HCT116 (cell line): ENCODE measurements around the gene GPR31. TPM values are rescaled to one million over a fixed set of nuclear protein-coding genes. Genes with fewer than 3 reads are reported as not detected.

Experiments
- ATAC-seq: fragments of 200-7000 bp; cut with Tn5 transposase; 2 replicates; pipeline ENCODE4 v1.9.1; 2020; ENCODE audit warnings: mild to moderate bottlenecking, moderate library complexity
- BruUV-seq: library from RNA; stranded (reverse); fragments of 400-500 nt; replicated peaks from 2 replicates; lab custom pipeline; 2021; lab: Mats Ljungman, UMichigan
- CTCF ChIA-PET: fragments of 300-600 bp; sonication (Branson Sonifier 250); formaldehyde crosslinking; loops from one replicate; lab custom pipeline; 2021; ENCODE audit warnings: antibody characterized with exemption; lab: Charles Lee
- POLR2A ChIA-PET: fragments of 300-600, 350-600 bp; sonication (Branson Sonifier 250); formaldehyde crosslinking; loops from one replicate; lab custom pipeline; 2021; ENCODE audit warnings: antibody characterized with exemption; lab: Charles Lee
- RAD21 ChIA-PET, 2 experiments: fragments of 300-600 bp; sonication (Branson Sonifier 250); formaldehyde crosslinking; loops; one replicate each; lab custom pipeline; 2023; ENCODE audit warnings: low total read pairs in 2 of 2; ENCODE audit not compliant: uncharacterized antibody in 2 of 2, unreplicated experiment in 2 of 2, low non-redundant PET in 1 of 2; lab: Charles Lee
- DNase-seq: peaks from one replicate; pipeline ENCODE4 v3.0.0-alpha.2; 2010; ENCODE audit warnings: low read depth, low spot score
- H2AFZ ChIP-seq: fragments of 200-600 bp; shearing (Covaris generic), sonication (generic); 2 replicates; pipeline ENCODE4 v1.6.1; 2017; ENCODE audit warnings: low read depth, mixed run types, mixed read lengths, antibody characterized with exemption, low read length; ENCODE audit not compliant: poor library complexity, severe bottlenecking
- H3K27ac ChIP-seq: 2 replicates; pipeline ENCODE4 v1.5.1; 2012; ENCODE audit warnings: low read depth, low read length
- H3K27me3 ChIP-seq: fragments of 200-600 bp; sonication (generic); 2 replicates; pipeline ENCODE4 v1.6.1; 2016; ENCODE audit warnings: mixed run types, low read length, mixed read lengths; ENCODE audit not compliant: insufficient read depth
- H3K36me3 ChIP-seq, 2 experiments: fragments of 200-500 bp in 1 of 2; fragments of 200-600 bp in 1 of 2; sonication (Bioruptor generic) in 1 of 2; sonication (generic) in 1 of 2; 2 replicates each; pipeline versions ENCODE4 v1.5.1 to v1.6.1; 2014 to 2016; ENCODE audit warnings: low read length in 2 of 2, inconsistent platforms in 1 of 2, mixed read lengths in 1 of 2, mixed run types in 1 of 2; ENCODE audit not compliant: insufficient read depth in 2 of 2, control insufficient read depth in 1 of 2
- H3K4me1 ChIP-seq, 2 experiments: fragments of 200-600 bp in 1 of 2; sonication (generic) in 1 of 2; 2 replicates each; pipeline versions ENCODE4 v1.5.1 to v1.6.1; 2012 to 2017; ENCODE audit warnings: low read length in 2 of 2, inconsistent platforms in 1 of 2, mild to moderate bottlenecking in 1 of 2, mixed read lengths in 1 of 2, mixed run types in 1 of 2, moderate library complexity in 1 of 2; ENCODE audit not compliant: insufficient read depth in 2 of 2, control insufficient read depth in 1 of 2
- H3K4me2 ChIP-seq: fragments of 200-600 bp; sonication (generic); 2 replicates; pipeline ENCODE4 v1.6.1; 2017; ENCODE audit warnings: mixed run types, low read length, mixed read lengths
- H3K4me3 ChIP-seq, 2 experiments: fragments of 200-600 bp in 1 of 2; sonication (generic) in 1 of 2; replicated peaks in 1 of 2; 2 replicates each; pipeline ENCODE4 v1.5.1; 2011 to 2016; ENCODE audit warnings: low read length in 2 of 2, control low read depth in 1 of 2, low read depth in 1 of 2, mild to moderate bottlenecking in 1 of 2, mixed read lengths in 1 of 2, mixed run types in 1 of 2
- H3K79me2 ChIP-seq: fragments of 200-600 bp; sonication (generic); 2 replicates; pipeline ENCODE4 v1.6.1; 2017; ENCODE audit warnings: mild to moderate bottlenecking, mixed run types, low read length, moderate library complexity, mixed read lengths; ENCODE audit not compliant: insufficient read depth
- H3K9ac ChIP-seq: fragments of 200-600 bp; sonication (generic); 2 replicates; pipeline ENCODE4 v1.6.1; 2016; ENCODE audit warnings: low read length, mixed read lengths
- H3K9me2 ChIP-seq: fragments of 200-600 bp; sonication (generic), shearing (Covaris generic); 2 replicates; pipeline ENCODE4 v1.6.1; 2017; ENCODE audit warnings: mixed run types, mild to moderate bottlenecking, moderate library complexity; ENCODE audit not compliant: insufficient read depth
- H3K9me3 ChIP-seq, 2 experiments: fragments of 200-500 bp in 1 of 2; fragments of 200-600 bp in 1 of 2; sonication (Bioruptor generic) in 1 of 2; sonication (generic) in 1 of 2; 2 replicates each; pipeline ENCODE4 v1.6.1; 2014 to 2017; ENCODE audit warnings: low read length in 2 of 2, mixed read lengths in 2 of 2, inconsistent platforms in 1 of 2, low read depth in 1 of 2, mild to moderate bottlenecking in 1 of 2, mixed run types in 1 of 2, moderate library complexity in 1 of 2; ENCODE audit not compliant: control insufficient read depth in 1 of 2, insufficient read depth in 1 of 2
- H4K20me1 ChIP-seq: fragments of 200-600 bp; sonication (generic), shearing (Covaris generic); 2 replicates; pipeline ENCODE4 v1.6.1; 2017; ENCODE audit warnings: mixed run types, mild to moderate bottlenecking, moderate library complexity; ENCODE audit not compliant: insufficient read depth
- CBX3 ChIP-seq: IDR thresholded peaks from 2 replicates; pipeline ENCODE4 v1.6.1; 2012; ENCODE audit warnings: low read depth
- CEBPB ChIP-seq: IDR thresholded peaks from 2 replicates; pipeline ENCODE4 v1.6.1; 2012; ENCODE audit warnings: low read depth
- EGR1 ChIP-seq: IDR thresholded peaks from 2 replicates; pipeline ENCODE4 v1.6.1; 2012; ENCODE audit warnings: low read depth
- EZH2phosphoT487 ChIP-seq: fragments of 200-600 bp; IDR thresholded peaks from 2 replicates; pipeline ENCODE4 v1.6.1; 2018; ENCODE audit warnings: antibody characterized with exemption, borderline replicate concordance
- FOSL1 ChIP-seq: IDR thresholded peaks from 2 replicates; pipeline ENCODE4 v1.6.1; 2012; ENCODE audit warnings: low read depth
- JUND ChIP-seq: IDR thresholded peaks from 2 replicates; pipeline ENCODE4 v1.6.1; 2012
- POLR2A ChIP-seq: IDR thresholded peaks from 2 replicates; pipeline ENCODE4 v1.7.0; 2011; ENCODE audit warnings: borderline replicate concordance; ENCODE audit not compliant: insufficient read depth, insufficient read length; ENCODE audit errors: extremely low read depth
- SIN3A ChIP-seq: IDR thresholded peaks from 2 replicates; pipeline ENCODE4 v1.6.1; 2012; ENCODE audit warnings: low read depth
- SP1 ChIP-seq: IDR thresholded peaks from 2 replicates; pipeline ENCODE4 v1.6.1; 2012; ENCODE audit warnings: low read depth
- SRF ChIP-seq: IDR thresholded peaks from 2 replicates; pipeline ENCODE4 v1.6.1; 2012; ENCODE audit warnings: low read depth
- TCF7L2 ChIP-seq: IDR thresholded peaks from 2 replicates; pipeline ENCODE4 v1.7.0; 2011; ENCODE audit warnings: borderline replicate concordance, inconsistent platforms; ENCODE audit not compliant: insufficient read depth, insufficient read length; ENCODE audit errors: extremely low read depth
- YY1 ChIP-seq: IDR thresholded peaks from 2 replicates; pipeline ENCODE4 v1.6.1; 2011; ENCODE audit warnings: low read length, low read depth, moderate library complexity, mild to moderate bottlenecking; ENCODE audit not compliant: insufficient replicate concordance; ENCODE audit errors: extremely low read depth
- ZFX ChIP-seq: fragments of 450-650 bp; IDR thresholded peaks from 2 replicates; pipeline ENCODE4 v1.6.1; 2017
- ZNF274 ChIP-seq: fragments of 200-500 bp; sonication (Bioruptor generic); IDR thresholded peaks from 2 replicates; pipeline ENCODE4 v1.6.1; 2014; ENCODE audit warnings: mild to moderate bottlenecking, low read depth, low read length, inconsistent platforms
- intact Hi-C: fragments of 100-400 bp; cut with micrococcal nuclease; formaldehyde crosslinking; loops from 2 replicates; pipeline ENCODE4 v1.10.0; 2022
- total RNA-seq: library from RNA; stranded (reverse); gene quantifications from one replicate; pipeline ENCODE4 v1.2.1, GENCODE V29; 2021; ENCODE audit not compliant: unreplicated experiment
- TF ChIP-seq, protein P1 (sequence below): IDR thresholded peaks from 2 replicates; pipeline ENCODE4 v1.6.1; 2012
- TF ChIP-seq, protein P2 (sequence below), 3 experiments: fragments of 200-600 bp in 1 of 3; sonication (generic) in 1 of 3; IDR thresholded peaks in 2 of 3; conservative IDR thresholded peaks in 1 of 3; 2 replicates each; pipeline ENCODE4 v1.5.1; 2012 to 2017; ENCODE audit warnings: low read depth in 2 of 3, low read length in 2 of 3, antibody characterized with exemption in 1 of 3, borderline replicate concordance in 1 of 3, control low read depth in 1 of 3, mild to moderate bottlenecking in 1 of 3, mixed read lengths in 1 of 3, mixed run types in 1 of 3, moderate library complexity in 1 of 3; ENCODE audit not compliant: insufficient read depth in 1 of 3
- TF ChIP-seq, protein P3 (sequence below): IDR thresholded peaks from 2 replicates; pipeline ENCODE4 v1.6.1; 2012; ENCODE audit warnings: low read depth
- TF ChIP-seq, protein P4 (sequence below): IDR thresholded peaks from 2 replicates; pipeline ENCODE4 v1.6.1; 2012

Gene GPR31
- total RNA-seq, 1 experiment from 2014 or later, result not detected

DNA sequence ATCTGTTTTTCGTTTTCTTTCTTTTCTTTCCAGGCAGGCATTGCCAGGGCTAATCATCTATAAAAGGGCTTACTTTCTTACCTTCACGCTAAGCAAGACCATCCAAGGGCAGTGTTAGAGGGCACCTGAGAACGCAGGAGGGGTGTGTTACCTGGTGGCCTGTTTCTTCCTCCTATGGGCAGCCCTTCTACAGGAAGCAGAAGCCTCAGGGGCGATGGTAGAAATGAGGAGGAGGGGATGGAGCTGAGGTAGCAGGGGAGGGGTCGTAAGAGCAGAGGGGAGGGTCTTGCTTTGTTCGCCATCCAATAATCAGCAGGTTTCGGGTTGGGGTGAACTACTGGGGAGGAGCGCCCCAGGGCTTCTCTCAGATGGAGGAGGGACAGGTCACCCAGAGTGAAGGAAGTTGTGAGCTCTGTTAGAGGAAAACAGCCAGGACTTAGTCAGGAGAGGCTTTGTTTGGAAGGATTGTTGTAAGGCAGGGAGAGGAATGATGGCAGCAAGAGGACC is 36.4 kb downstream of the GPR31 start (continued):
- TF ChIP-seq CEBPB (no peak), SP1 (no peak)

DNA sequence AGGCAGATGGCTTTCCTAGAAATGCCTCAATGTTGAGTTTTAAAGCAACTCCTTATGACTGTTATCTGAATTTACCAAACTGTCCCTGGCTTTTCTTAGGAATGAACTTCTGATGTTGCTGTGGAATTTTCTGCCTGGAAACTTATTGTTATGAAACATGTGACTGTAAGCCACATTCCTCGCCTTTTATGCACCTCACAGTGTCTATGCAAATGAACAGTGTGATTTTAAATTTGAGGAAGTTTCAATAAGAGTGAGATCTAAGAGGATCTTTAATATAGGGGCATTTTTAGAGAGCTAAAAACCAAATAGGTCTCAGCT is 37.2 kb downstream of the GPR31 start:
- no peak for DNase-seq
- Histone ChIP-seq H3K9ac (no peak overlapping the region), H2AFZ (no peak overlapping the region), H3K36me3 (no peaks in the 10 kb centered on the region), H3K27ac (no peak overlapping the region), H3K4me1 (no peaks in the 10 kb centered on the region), H3K79me2 (no peaks in the 10 kb centered on the region), H3K4me3 (no peak overlapping the region), H3K9me2 (no peaks in the 10 kb centered on the region), H3K27me3 (peaks cover 15% of the 10 kb centered on the region), H3K9me3 (no peaks in the 10 kb centered on the region), H3K4me2 (no peak overlapping the region), H4K20me1 (no peaks in the 10 kb centered on the region)
- no peak for ATAC-seq
- TF ChIP-seq, protein P1, sequence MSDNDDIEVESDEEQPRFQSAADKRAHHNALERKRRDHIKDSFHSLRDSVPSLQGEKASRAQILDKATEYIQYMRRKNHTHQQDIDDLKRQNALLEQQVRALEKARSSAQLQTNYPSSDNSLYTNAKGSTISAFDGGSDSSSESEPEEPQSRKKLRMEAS, result no peak
- TF ChIP-seq POLR2A (no peak), ZNF274 (no peak), JUND (no peak), YY1 (no peak), SRF (no peak), FOSL1 (no peak), SIN3A (no peak), EZH2phosphoT487 (no peak), CBX3 (no peak), CEBPB (no peak), TCF7L2 (no peak), EGR1 (no peak), ZFX (no peak)
- TF ChIP-seq, protein P2, sequence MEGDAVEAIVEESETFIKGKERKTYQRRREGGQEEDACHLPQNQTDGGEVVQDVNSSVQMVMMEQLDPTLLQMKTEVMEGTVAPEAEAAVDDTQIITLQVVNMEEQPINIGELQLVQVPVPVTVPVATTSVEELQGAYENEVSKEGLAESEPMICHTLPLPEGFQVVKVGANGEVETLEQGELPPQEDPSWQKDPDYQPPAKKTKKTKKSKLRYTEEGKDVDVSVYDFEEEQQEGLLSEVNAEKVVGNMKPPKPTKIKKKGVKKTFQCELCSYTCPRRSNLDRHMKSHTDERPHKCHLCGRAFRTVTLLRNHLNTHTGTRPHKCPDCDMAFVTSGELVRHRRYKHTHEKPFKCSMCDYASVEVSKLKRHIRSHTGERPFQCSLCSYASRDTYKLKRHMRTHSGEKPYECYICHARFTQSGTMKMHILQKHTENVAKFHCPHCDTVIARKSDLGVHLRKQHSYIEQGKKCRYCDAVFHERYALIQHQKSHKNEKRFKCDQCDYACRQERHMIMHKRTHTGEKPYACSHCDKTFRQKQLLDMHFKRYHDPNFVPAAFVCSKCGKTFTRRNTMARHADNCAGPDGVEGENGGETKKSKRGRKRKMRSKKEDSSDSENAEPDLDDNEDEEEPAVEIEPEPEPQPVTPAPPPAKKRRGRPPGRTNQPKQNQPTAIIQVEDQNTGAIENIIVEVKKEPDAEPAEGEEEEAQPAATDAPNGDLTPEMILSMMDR (IDR thresholded peaks at IDR 0.05 in 2 of 3, conservative IDR thresholded peaks at IDR 0.05 in 1 of 3; ENCODE audit: borderline replicate concordance in 1 of 3, insufficient read depth in 1 of 3, low read depth in 2 of 3, low read length in 2 of 3), result no peak
- TF ChIP-seq, protein P3, sequence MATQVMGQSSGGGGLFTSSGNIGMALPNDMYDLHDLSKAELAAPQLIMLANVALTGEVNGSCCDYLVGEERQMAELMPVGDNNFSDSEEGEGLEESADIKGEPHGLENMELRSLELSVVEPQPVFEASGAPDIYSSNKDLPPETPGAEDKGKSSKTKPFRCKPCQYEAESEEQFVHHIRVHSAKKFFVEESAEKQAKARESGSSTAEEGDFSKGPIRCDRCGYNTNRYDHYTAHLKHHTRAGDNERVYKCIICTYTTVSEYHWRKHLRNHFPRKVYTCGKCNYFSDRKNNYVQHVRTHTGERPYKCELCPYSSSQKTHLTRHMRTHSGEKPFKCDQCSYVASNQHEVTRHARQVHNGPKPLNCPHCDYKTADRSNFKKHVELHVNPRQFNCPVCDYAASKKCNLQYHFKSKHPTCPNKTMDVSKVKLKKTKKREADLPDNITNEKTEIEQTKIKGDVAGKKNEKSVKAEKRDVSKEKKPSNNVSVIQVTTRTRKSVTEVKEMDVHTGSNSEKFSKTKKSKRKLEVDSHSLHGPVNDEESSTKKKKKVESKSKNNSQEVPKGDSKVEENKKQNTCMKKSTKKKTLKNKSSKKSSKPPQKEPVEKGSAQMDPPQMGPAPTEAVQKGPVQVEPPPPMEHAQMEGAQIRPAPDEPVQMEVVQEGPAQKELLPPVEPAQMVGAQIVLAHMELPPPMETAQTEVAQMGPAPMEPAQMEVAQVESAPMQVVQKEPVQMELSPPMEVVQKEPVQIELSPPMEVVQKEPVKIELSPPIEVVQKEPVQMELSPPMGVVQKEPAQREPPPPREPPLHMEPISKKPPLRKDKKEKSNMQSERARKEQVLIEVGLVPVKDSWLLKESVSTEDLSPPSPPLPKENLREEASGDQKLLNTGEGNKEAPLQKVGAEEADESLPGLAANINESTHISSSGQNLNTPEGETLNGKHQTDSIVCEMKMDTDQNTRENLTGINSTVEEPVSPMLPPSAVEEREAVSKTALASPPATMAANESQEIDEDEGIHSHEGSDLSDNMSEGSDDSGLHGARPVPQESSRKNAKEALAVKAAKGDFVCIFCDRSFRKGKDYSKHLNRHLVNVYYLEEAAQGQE, result no peak
- TF ChIP-seq, protein P4, sequence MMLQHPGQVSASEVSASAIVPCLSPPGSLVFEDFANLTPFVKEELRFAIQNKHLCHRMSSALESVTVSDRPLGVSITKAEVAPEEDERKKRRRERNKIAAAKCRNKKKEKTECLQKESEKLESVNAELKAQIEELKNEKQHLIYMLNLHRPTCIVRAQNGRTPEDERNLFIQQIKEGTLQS, result no peak
- RAD21 ChIA-PET, result no interaction called here
- CTCF ChIA-PET, result no interaction called here
- intact Hi-C loops, result no loop called here
- BruUV-seq, result no TSS peak
- POLR2A ChIA-PET, result no interaction called here
